Measurements from ENCODE around the gene EXOC6.

GRCh38 chr10:92890471-92890870, 42.2 kb downstream of the EXOC6 start:
- TF ChIP-seq POLR2AphosphoS5 (IDR thresholded peaks at IDR 0.05) (no peak), POLR2A (IDR thresholded peaks at IDR 0.05; ENCODE audit: low read depth) (no peak)
- TF ChIP-seq, protein P1, sequence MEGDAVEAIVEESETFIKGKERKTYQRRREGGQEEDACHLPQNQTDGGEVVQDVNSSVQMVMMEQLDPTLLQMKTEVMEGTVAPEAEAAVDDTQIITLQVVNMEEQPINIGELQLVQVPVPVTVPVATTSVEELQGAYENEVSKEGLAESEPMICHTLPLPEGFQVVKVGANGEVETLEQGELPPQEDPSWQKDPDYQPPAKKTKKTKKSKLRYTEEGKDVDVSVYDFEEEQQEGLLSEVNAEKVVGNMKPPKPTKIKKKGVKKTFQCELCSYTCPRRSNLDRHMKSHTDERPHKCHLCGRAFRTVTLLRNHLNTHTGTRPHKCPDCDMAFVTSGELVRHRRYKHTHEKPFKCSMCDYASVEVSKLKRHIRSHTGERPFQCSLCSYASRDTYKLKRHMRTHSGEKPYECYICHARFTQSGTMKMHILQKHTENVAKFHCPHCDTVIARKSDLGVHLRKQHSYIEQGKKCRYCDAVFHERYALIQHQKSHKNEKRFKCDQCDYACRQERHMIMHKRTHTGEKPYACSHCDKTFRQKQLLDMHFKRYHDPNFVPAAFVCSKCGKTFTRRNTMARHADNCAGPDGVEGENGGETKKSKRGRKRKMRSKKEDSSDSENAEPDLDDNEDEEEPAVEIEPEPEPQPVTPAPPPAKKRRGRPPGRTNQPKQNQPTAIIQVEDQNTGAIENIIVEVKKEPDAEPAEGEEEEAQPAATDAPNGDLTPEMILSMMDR (IDR thresholded peaks at IDR 0.05): no peak
